AG04450 (cell line): ENCODE data around the gene GATD1. TPM values are rescaled to one million over a fixed set of nuclear protein-coding genes. Genes with fewer than 3 reads are reported as not detected.

Experiments used
- CTCF ChIA-PET: fragments of 300-600, 350-600 bp; formaldehyde crosslinking; extraction: SDS; loops from one replicate; lab custom pipeline; 2022; ENCODE audit warnings: antibody characterized with exemption, inconsistent platforms; lab: Charles Lee
- POLR2A ChIA-PET: fragments of 350-600 bp; formaldehyde crosslinking; extraction: SDS; loops from one replicate; lab custom pipeline; 2021; ENCODE audit warnings: antibody characterized with exemption, inconsistent platforms; lab: Yijun Ruan, JAX
- DNase-seq: peaks from one replicate; pipeline ENCODE4 v3.0.0-alpha.2; 2011; ENCODE audit warnings: low read depth, low spot score
- H3K27ac ChIP-seq: one replicate; pipeline ENCODE4 v1.5.1; 2012; ENCODE audit warnings: low read depth, low read length, control low read depth
- H3K27me3 ChIP-seq: one replicate; pipeline ENCODE4 v1.6.0; 2012; ENCODE audit warnings: low read length; ENCODE audit not compliant: control insufficient read depth, insufficient read depth
- H3K4me3 ChIP-seq: 2 replicates; pipeline ENCODE4 v1.5.1; 2011; ENCODE audit warnings: mild to moderate bottlenecking, low read depth, low read length, control low read depth
- H3K9me3 ChIP-seq: 2 replicates; pipeline ENCODE4 v1.5.1; 2012; ENCODE audit warnings: low read length; ENCODE audit not compliant: control insufficient read depth, insufficient read depth
- polyA plus RNA-seq: library from polyadenylated mRNA; depleted of rRNA; stranded (reverse); fragments of >200 nt; gene quantifications from 2 replicates; pipeline ENCODE4 v1.2.3, GENCODE V29; 2011
- TF ChIP-seq, protein P1 (sequence below): IDR thresholded peaks from 2 replicates; pipeline ENCODE4 v1.5.1; 2011; ENCODE audit warnings: low read depth, low read length, control low read depth, inconsistent platforms

GATD1 gene
- polyA plus RNA-seq, 1 experiment, result 15.0 TPM

GRCh38 chr11:762421-763072, 14.7 kb downstream of the GATD1 start:
- TF ChIP-seq, protein P1, sequence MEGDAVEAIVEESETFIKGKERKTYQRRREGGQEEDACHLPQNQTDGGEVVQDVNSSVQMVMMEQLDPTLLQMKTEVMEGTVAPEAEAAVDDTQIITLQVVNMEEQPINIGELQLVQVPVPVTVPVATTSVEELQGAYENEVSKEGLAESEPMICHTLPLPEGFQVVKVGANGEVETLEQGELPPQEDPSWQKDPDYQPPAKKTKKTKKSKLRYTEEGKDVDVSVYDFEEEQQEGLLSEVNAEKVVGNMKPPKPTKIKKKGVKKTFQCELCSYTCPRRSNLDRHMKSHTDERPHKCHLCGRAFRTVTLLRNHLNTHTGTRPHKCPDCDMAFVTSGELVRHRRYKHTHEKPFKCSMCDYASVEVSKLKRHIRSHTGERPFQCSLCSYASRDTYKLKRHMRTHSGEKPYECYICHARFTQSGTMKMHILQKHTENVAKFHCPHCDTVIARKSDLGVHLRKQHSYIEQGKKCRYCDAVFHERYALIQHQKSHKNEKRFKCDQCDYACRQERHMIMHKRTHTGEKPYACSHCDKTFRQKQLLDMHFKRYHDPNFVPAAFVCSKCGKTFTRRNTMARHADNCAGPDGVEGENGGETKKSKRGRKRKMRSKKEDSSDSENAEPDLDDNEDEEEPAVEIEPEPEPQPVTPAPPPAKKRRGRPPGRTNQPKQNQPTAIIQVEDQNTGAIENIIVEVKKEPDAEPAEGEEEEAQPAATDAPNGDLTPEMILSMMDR, result no peak
- POLR2A ChIA-PET, result interaction anchor here (0.6 kb wide), 1 partner anchor 13 kb away, joined by 4 read pairs; no protein-coding TSS in a partner anchor
- no peaks in the 10 kb centered on the region for H3K27me3 ChIP-seq
- CTCF ChIA-PET, result no interaction called here
- no peak for DNase-seq
- H3K4me3 ChIP-seq, result no peak overlapping the region
- H3K9me3 ChIP-seq, result no peaks in the 10 kb centered on the region; the same call in 1 of the 2 replicates
- peak overlapping the region; percentile 70 for H3K27ac ChIP-seq

DNA sequence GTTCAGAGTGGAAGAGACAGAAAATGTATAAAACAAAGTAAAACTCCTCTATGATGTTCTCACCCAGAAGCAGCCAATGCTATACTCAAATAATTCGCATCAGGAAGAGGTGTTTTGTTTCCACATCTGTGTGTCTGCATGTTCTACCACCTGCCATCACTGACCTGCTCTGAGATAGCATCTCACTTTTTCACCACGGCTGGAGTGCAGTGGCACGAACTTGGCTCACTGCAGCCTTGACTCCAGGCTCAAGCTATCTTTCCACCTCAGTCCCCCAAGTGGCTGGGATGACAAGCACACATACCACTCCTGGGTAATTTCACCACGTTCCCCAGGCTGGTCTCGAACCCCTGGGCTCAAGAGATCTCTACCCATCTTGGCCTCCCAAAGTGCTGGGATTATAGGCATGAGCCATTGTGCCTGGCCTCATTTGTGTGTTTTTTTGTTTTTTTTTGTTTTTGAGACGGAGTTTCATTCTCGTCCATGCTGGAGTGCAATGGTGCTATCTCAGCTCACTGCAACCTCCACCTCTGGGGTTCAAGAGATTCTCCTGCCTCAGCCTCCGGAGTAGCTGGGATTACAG, 15.7 kb downstream of the GATD1 start:
- H3K27ac ChIP-seq, result no peak overlapping the region
- no peak for DNase-seq
- TF ChIP-seq, protein P1, result no peak
- ChIA-PET POLR2A (interaction anchor here (0.6 kb wide), 1 partner anchor 17 kb away, joined by 17 read pairs; no protein-coding TSS in a partner anchor), CTCF (no interaction called here)
- H3K4me3 ChIP-seq, result no peak overlapping the region
- no peaks in the 10 kb centered on the region for H3K27me3 ChIP-seq
- H3K9me3 ChIP-seq, result no peaks in the 10 kb centered on the region; the same call in 1 of the 2 replicates

GRCh38 chr11:760236-760635, 17.1 kb downstream of the GATD1 start:
- CTCF ChIA-PET, result interaction anchor here (0.6 kb wide), 1 partner anchor 59 kb away, joined by 6 read pairs; no protein-coding TSS in a partner anchor

DNA sequence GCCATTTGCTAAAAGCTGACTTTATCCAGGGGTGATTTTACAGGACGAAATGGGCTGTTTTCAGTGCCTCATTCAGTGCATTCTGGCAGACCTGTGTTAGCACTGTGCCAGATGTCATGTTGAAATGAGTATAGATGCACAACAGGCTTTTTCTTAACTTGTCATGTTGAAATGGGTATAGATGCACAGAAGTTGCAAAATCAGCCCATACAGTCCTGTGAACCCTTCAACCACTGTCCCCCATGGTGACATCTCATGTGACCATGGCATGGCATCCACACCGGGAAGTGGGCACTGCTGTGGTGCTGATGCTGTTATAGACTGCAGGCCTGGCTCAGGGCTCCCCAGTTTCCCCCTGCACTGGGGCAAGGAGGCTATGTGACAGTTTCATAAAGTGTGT, 27.6 kb downstream of the GATD1 start:
- Histone ChIP-seq H3K27me3 (no peaks in the 10 kb centered on the region), H3K9me3 (no peaks in the 10 kb centered on the region; the same call in 1 of the 2 replicates), H3K27ac (no peak overlapping the region), H3K4me3 (no peak overlapping the region)
- POLR2A ChIA-PET, result interaction anchor here (0.7 kb wide), 2 partner anchors 80 to 85 kb away, joined by 8 to 11 read pairs; no protein-coding TSS in a partner anchor
- no peak for DNase-seq
- CTCF ChIA-PET, result interaction anchor here (0.9 kb wide), 1 partner anchor 8 kb away, joined by 3 read pairs; no protein-coding TSS in a partner anchor
- TF ChIP-seq, protein P1, result no peak

More at GRCh38 chr11:760236-760635, 17.1 kb downstream of the GATD1 start:
- Histone ChIP-seq H3K4me3 (no peak overlapping the region), H3K27me3 (no peaks in the 10 kb centered on the region), H3K9me3 (no peaks in the 10 kb centered on the region; the same call in 1 of the 2 replicates), H3K27ac (no peak overlapping the region)
- TF ChIP-seq, protein P1, result no peak
- POLR2A ChIA-PET, result interaction anchor here (0.8 kb wide), 1 partner anchor 12 kb away, joined by 6 read pairs; the partner anchor contains the start of gene TALDO1
- DNase-seq, result no peak
